Natural killer cell (primary cell): Measurements from ENCODE around the gene KCTD11. TPM values are rescaled to one million over a fixed set of nuclear protein-coding genes. Genes with fewer than 3 reads are reported as not detected.

Experiments used
- ATAC-seq, 3 donors: fragments of 150-1000 bp in 2 of 3; fragments of 200-7000 bp in 1 of 3; cut with Tn5 transposase; 1 replicate in 1 of 3; 2 replicates in 2 of 3; pipeline ENCODE4 v1.10.0; 2021; ENCODE audit warnings: mild to moderate bottlenecking in 2 of 3, moderate library complexity in 2 of 3
- DNase-seq, 2 donors: peaks; one replicate each; pipeline versions ENCODE4 v3.0.0 to v3.0.0-alpha.2; 2013 to 2021; ENCODE audit warnings: mixed read lengths in 1 of 2
- H3K27ac ChIP-seq: one replicate; pipeline ENCODE4 v1.5.1; 2013; ENCODE audit warnings: mild to moderate bottlenecking, low read length
- H3K27me3 ChIP-seq: one replicate; pipeline ENCODE4 v1.6.1; 2013; ENCODE audit warnings: low read length; ENCODE audit not compliant: control insufficient read depth, insufficient read depth
- H3K36me3 ChIP-seq: one replicate; pipeline ENCODE4 v1.6.1; 2013; ENCODE audit warnings: low read length; ENCODE audit not compliant: control insufficient read depth, insufficient read depth
- H3K4me1 ChIP-seq: one replicate; pipeline ENCODE4 v1.6.1; 2013; ENCODE audit warnings: low read length; ENCODE audit not compliant: control insufficient read depth, insufficient read depth
- H3K4me3 ChIP-seq: one replicate; pipeline ENCODE4 v1.5.1; 2013; ENCODE audit warnings: low read length
- H3K9me3 ChIP-seq: one replicate; pipeline ENCODE4 v1.6.1; 2013; ENCODE audit warnings: low read length; ENCODE audit not compliant: control insufficient read depth, insufficient read depth
- H3K27ac Mint-ChIP-seq, 2 donors: one replicate each; pipeline ENCODE4 v1.8.0; 2022; ENCODE audit warnings: mild to moderate bottlenecking in 2 of 2, mixed read lengths in 2 of 2, moderate library complexity in 1 of 2
- H3K27me3 Mint-ChIP-seq, 2 donors: one replicate each; pipeline ENCODE4 v1.8.0; 2022; ENCODE audit warnings: low read depth in 2 of 2, mixed read lengths in 2 of 2
- H3K36me3 Mint-ChIP-seq: one replicate; pipeline ENCODE4 v1.8.0; 2022; ENCODE audit warnings: mixed read lengths
- H3K4me1 Mint-ChIP-seq, 2 donors: one replicate each; pipeline ENCODE4 v1.8.0; 2022; ENCODE audit warnings: mixed read lengths in 2 of 2
- H3K4me3 Mint-ChIP-seq: one replicate; pipeline ENCODE4 v1.8.0; 2022; ENCODE audit warnings: mild to moderate bottlenecking, moderate library complexity, mixed read lengths
- H3K9me3 Mint-ChIP-seq, 2 donors: one replicate each; pipeline ENCODE4 v1.8.0; 2022; ENCODE audit warnings: mixed read lengths in 2 of 2
- WGBS: methylation state at CpG from one replicate; pipeline ENCODE4 v1.1.7; 2013; ENCODE audit warnings: missing lambda C conversion rate; ENCODE audit not compliant: insufficient coverage; 5-methylcytosine and 5-hydroxymethylcytosine counted together
- intact Hi-C: fragments of 100-400 bp; cut with micrococcal nuclease; formaldehyde crosslinking; loops from one replicate; pipeline ENCODE4 v1.14.2; 2022
- total RNA-seq, 4 donors: library from RNA; stranded (reverse); fragments of 120-200 nt in 1 of 4; gene quantifications; one replicate each; pipeline versions ENCODE4 v1.2.3 to v1.2.4, GENCODE V29; 2013 to 2022
- TF ChIP-seq, protein P1 (sequence below): fragments of 200-600 bp; IDR thresholded peaks from one replicate; pipeline ENCODE4 v1.8.0; 2022; ENCODE audit warnings: antibody characterized with exemption

Gene KCTD11
- total RNA-seq, 3 donors from 2014 or later (not counting 1 experiment from before 2014, with no cell fraction given), result 5.6 to 9.7 (median 8.3) TPM

DNA sequence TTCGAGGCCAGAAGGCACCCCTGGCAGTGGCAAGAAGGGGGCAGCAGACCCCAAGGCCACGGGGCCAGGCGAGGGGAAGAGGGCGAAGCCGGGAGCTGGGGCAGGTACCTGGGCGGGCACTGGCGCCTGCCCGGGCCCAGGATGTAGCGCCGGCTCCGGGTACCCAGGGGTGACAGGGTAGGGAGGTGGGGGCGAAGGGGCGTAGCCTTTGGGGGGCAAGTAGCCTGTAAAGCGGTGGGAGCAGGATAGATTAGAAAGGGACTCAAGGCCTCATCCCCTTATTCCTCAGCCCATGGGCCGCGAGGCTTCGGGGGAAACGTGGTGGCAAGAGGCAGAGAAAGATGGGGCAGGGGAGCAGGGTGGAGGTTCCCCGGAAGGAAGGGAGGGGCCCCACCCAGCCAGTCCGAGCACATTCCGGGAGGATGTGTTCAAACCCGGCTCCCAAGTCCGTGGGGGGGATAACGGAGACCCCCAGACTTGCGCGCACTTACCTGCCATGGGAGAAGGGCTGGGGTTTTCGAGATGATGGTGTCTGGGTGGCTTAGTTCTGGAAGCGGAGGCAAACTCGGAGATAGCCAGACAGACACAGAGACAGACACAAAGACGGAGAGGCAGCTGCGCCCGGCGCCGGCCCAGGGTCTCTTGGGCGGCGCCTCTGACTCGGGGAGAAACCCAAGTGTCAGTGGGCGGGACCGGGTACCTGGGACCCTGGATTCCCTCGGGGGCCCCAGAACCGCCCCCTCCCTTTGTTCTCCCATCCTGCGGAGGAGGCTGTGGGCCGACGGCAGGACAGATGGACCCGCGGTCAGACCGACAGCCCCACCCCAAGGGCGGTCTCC lies 41.9 kb downstream of the KCTD11 start:
- TF ChIP-seq, protein P1, sequence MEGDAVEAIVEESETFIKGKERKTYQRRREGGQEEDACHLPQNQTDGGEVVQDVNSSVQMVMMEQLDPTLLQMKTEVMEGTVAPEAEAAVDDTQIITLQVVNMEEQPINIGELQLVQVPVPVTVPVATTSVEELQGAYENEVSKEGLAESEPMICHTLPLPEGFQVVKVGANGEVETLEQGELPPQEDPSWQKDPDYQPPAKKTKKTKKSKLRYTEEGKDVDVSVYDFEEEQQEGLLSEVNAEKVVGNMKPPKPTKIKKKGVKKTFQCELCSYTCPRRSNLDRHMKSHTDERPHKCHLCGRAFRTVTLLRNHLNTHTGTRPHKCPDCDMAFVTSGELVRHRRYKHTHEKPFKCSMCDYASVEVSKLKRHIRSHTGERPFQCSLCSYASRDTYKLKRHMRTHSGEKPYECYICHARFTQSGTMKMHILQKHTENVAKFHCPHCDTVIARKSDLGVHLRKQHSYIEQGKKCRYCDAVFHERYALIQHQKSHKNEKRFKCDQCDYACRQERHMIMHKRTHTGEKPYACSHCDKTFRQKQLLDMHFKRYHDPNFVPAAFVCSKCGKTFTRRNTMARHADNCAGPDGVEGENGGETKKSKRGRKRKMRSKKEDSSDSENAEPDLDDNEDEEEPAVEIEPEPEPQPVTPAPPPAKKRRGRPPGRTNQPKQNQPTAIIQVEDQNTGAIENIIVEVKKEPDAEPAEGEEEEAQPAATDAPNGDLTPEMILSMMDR, result no peak
- H3K9me3 ChIP-seq, result no peaks in the 10 kb centered on the region
- peak; percentile 68 to 75 (median 69) for ATAC-seq
- peak in 1 of 2 donors; percentile 87 for DNase-seq
- no peaks in the 10 kb centered on the region for H3K27me3 ChIP-seq
- intact Hi-C loops, result loop anchor here (1.0 kb wide), 1 partner anchor 10 kb away; the partner anchor contains the start of gene TMEM256
- no peaks in the 10 kb centered on the region for H3K27me3 Mint-ChIP-seq
- WGBS, result 6% methylated on average over 48 of the region's 48 CpGs
- peaks cover 20% of the 10 kb centered on the region for H3K4me1 ChIP-seq
- peak overlapping the region; percentile 91 for H3K27ac Mint-ChIP-seq
- H3K4me3 Mint-ChIP-seq, result peak overlapping the region; percentile 95
- H3K4me3 ChIP-seq, result peak overlapping the region; percentile 93
- H3K27ac ChIP-seq, result peak overlapping the region; percentile 64
- H3K36me3 Mint-ChIP-seq, result no peaks in the 10 kb centered on the region
- H3K9me3 Mint-ChIP-seq, result no peaks in the 10 kb centered on the region
- H3K4me1 Mint-ChIP-seq, result peaks cover 9 to 20% of the 10 kb centered on the region in 2 donors
- H3K36me3 ChIP-seq, result peaks cover 37% of the 10 kb centered on the region

DNA sequence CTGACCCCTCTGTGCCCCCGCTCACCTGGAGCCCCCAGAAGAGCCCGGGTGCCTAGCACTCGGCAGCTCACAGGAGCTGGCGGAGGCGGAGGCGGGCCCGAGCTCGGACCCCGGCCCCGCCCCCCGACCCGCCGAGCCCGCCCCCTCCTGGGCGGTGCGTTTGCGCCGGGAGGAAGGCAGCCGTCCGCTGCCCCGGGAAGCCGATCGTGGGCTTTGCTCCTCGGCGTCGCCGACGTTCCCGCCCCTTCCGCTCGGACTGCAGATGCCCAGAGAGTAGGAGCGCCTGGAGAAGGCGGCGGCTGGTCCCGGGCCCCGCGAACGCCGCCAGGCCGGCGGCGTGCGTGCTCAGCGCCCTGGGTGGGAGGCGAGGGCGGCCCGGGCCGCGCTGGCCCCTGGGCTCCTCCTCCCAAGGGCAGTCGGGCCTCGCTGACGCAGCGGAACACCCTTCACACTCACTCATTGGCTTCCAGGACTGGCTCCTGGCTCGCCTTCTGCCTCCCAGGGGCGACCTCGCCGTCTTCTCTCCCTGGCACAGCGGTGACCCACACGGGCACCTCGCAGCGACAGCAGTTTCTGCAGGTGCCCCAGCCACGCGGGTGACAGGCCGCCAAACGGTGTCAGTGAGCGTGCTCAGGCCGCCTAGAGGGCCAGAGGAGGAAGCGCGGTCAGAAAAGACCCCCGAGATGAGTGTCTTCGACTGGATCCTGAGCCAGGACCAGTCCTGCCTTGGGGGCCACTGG lies 42.7 kb downstream of the KCTD11 start, which contains the start of gene PLSCR3:
TSS of gene PLSCR3 (minus strand) at position 74 of the 740 bp plus-strand sequence. CDS start 415 bp downstream, outside the sequence.
- TF ChIP-seq, protein P1, result no peak
- Mint-ChIP-seq H3K4me3 (peak within 1 kb of the TSS; percentile 96), H3K4me1 (peaks cover 9 to 20% of the 10 kb centered on the region in 2 donors), H3K9me3 (no peaks in the 10 kb centered on the region), H3K27me3 (no peaks in the 10 kb centered on the region), H3K36me3 (no peaks in the 10 kb centered on the region), H3K27ac (peak within 1 kb of the TSS; percentile 91)
- Histone ChIP-seq H3K36me3 (peaks cover 29% of the 10 kb centered on the region), H3K4me1 (peaks cover 20% of the 10 kb centered on the region), H3K9me3 (no peaks in the 10 kb centered on the region), H3K27ac (peak within 1 kb of the TSS; percentile 76), H3K27me3 (no peaks in the 10 kb centered on the region), H3K4me3 (peak within 1 kb of the TSS; percentile 93)
- DNase-seq, result peak; percentile 86 to 88
- intact Hi-C loops, result loop anchor here (1.0 kb wide), 1 partner anchor 10 kb away; the partner anchor contains the start of gene TMEM256
- WGBS, result under 1% methylated on average over 71 of the region's 71 CpGs
- peak; percentile 88 to 96 (median 89) for ATAC-seq

DNA sequence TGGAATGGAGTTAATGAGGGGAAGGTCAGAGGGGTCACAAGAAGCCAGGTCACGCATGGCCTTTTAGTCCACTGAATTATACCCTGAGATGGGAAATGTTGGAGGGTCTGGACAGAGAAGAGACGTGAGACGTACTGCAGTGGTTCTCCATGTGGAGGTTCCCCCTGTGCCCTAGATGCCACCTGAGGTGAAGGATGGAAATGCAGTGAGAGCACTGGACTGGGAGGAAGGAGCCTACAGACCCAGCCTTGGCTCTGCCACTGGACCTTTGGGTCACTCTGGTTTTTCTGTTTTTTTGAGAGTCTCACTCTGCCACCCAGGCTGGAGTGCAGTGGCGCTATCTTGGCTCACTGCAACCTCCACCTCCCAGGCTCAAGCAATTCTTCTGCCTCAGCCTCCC lies 44.2 kb downstream of the KCTD11 start:
- no peaks in the 10 kb centered on the region for H3K9me3 Mint-ChIP-seq
- Histone ChIP-seq H3K9me3 (no peaks in the 10 kb centered on the region), H3K36me3 (peaks cover 15% of the 10 kb centered on the region), H3K4me3 (no peak overlapping the region), H3K27ac (no peak overlapping the region), H3K4me1 (peaks cover 20% of the 10 kb centered on the region), H3K27me3 (no peaks in the 10 kb centered on the region)
- no peaks in the 10 kb centered on the region for H3K27me3 Mint-ChIP-seq
- H3K27ac Mint-ChIP-seq, result no peak overlapping the region
- no peaks in the 10 kb centered on the region for H3K36me3 Mint-ChIP-seq
- intact Hi-C loops, result no loop called here
- ATAC-seq, result no peak
- WGBS, result 96% methylated on average over 4 of the region's 4 CpGs
- H3K4me1 Mint-ChIP-seq, result peaks cover 9 to 15% of the 10 kb centered on the region in 2 donors
- DNase-seq, result no peak
- TF ChIP-seq, protein P1, result no peak
- H3K4me3 Mint-ChIP-seq, result no peak overlapping the region
